NT2/D1 (cell line): Measurements from ENCODE around the gene PELI2.

Experiments used
- SUZ12 ChIP-seq: IDR thresholded peaks from 2 replicates; pipeline ENCODE4 v1.6.1; 2011; ENCODE audit not compliant: insufficient read length, insufficient read depth; ENCODE audit errors: extremely low read depth
- YY1 ChIP-seq: IDR thresholded peaks from 2 replicates; pipeline ENCODE4 v1.6.1; 2011; ENCODE audit not compliant: insufficient read length, insufficient read depth
- ZNF274 ChIP-seq: IDR thresholded peaks from 2 replicates; pipeline ENCODE4 v1.6.1; 2011; ENCODE audit warnings: mild to moderate bottlenecking, low read depth, low read length

DNA sequence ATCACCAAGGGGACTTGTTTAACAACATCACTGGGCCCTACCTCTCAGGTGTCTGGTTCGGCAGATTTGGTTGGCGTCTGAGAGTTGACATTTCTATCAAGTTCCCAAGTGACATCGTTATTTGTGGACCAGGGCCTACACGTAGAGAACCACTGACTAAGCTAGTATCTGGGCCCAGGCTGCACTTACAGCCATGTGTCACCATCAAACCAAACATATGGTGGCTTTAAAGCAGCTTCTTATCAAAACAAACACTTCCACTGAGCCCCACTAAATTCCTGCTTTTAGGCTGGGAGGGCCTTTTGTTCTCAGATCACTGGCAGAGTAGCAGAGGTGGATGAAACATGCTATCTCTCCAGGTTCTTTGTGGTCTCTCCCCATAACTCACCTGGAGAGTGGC is 220.5 kb downstream of the PELI2 start:
- TF ChIP-seq YY1 (no peak), SUZ12 (no peak), ZNF274 (no peak)
